Stimulated activated CD4-positive, alpha-beta T cell treated with anti-CD3 and anti-CD28 coated beads, Interleukin-15, amount 100 ng/mL, for 24 hours (primary cell): Measurements from ENCODE around the gene SP6.

ENCODE experiments used
- DNase-seq: peaks from one replicate; pipeline ENCODE4 v3.0.0-alpha.2; 2020

Gene SP6

GRCh38 chr17:47853616-47854015 lies 2.7 kb upstream of the SP6 start:
- no peak for DNase-seq

- DNase-seq, result no peak
Observed at GRCh38 chr17:47852113-47852949, 1.4 kb upstream of the SP6 start.

DNA sequence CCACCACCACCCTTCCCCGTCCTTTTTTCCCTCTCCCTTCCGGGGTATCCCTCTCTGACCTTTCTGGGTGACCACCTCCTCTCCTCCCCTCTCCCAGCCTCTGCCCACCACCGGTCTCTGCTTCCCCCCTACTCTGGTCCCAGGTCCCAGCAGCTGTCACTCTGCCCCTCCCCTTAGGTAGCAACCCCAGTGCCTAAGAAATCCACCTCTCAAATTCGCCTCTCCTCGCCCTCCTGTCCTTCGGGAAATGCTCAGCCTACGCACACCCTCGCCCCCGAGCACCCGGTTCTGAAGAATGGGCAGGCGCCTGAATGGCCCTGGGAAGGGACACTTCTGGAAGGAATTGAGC lies 775 bp upstream of the SP6 start:
- DNase-seq, result no peak

DNA sequence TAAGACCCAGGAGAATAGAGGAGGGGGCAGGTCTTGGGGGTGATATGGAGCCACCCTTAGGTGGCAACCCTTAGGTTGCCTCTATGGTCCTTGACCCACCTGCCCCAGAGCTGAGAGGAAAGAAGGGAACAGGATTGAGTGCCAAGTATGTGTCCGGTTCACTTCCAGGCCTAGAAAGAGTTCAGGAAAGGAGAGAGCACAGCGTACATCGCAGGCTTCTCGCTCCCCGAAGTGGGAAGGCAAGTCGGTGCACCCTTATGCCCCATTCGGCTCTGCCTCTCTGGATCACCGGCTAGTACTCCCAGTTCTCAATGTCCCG lies 631 bp downstream of the SP6 start:
- DNase-seq, result no peak

- no peak for DNase-seq
Observed at GRCh38 chr17:47848198-47848513, 2.8 kb downstream of the SP6 start.

DNA sequence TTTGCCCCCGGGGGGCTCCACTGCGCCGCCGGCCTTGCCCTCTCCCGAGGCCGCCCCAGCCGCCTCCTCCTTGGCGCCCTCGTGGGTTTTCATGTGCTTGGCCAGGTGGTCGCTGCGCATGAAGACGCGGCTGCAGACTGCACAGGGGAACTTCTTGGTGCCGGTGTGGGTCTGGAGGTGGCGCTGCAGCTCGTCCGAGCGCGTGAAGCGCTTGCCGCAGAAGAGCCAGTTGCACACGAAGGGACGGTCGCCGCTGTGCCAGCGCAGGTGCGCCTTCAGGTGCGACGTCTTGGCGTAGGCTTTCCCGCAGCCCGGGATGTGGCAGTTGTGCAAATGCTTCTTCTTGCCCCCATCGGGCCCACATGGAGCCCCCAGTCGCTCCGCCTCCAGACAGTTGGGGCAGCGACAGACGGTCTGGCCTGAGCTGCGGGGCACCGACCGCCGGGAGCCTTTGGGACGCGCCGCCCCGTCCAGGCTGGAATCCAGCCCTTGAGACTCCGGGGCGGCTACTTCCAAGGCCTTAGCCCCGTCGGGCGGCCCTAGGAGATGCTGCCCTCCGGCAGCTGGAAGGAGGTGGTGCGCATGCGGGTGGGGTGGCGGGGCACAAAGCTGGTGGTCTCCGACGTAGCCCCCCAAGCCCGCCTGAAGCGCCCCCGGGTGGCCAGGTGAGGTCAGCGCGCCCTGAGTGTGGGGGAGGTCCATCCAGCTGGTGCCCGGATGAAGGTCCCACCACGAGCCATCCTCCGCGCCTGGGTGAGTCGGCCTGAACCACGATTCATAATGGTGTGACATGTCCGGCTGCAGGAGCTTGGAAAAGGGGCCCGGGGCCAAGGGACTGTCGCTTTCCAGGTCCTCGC lies 3.4 kb downstream of the SP6 start:
- peak; percentile 45 for DNase-seq

DNA sequence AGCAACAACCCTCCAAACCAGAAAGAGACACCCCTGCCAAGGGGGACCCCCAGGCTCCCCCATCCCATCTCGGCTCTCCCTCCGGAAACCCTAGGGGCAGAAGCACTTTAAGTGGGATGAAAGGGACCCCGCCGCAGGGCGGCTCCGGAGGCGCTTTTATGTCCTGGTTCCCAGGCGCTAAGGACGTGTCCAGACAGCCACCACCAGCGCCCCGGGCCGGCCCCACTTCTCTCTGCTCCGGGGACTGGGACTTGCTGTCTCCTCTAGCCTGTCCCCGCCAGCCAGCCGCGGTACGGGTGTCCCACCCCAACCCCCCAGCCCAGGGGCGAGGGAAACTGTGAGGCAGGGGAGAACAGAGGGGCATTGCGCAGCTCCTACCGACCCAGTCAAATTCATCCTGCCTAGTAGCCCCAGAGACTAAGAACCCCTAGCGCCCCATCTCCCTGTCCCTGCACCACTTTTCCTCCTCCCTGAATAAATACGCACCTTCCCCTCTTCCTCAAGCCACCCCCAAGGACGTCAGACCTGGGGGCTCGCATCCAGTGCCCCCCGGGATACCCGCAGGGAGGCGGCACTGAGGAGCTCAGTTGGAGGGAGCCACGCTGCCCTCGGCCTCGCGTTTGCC lies 4.1 kb downstream of the SP6 start:
- no peak for DNase-seq

GRCh38 chr17:47845716-47846075 lies 5.3 kb downstream of the SP6 start:
- DNase-seq, result no peak

GRCh38 chr17:47844814-47845715 lies 5.9 kb downstream of the SP6 start:
- DNase-seq, result no peak

- no peak for DNase-seq
Observed at GRCh38 chr17:47844227-47844626, 6.7 kb downstream of the SP6 start.

GRCh38 chr17:47843391-47843730 lies 7.6 kb downstream of the SP6 start:
- no peak for DNase-seq

GRCh38 chr17:47841488-47842291 lies 9.3 kb downstream of the SP6 start:
- DNase-seq, result no peak

DNA sequence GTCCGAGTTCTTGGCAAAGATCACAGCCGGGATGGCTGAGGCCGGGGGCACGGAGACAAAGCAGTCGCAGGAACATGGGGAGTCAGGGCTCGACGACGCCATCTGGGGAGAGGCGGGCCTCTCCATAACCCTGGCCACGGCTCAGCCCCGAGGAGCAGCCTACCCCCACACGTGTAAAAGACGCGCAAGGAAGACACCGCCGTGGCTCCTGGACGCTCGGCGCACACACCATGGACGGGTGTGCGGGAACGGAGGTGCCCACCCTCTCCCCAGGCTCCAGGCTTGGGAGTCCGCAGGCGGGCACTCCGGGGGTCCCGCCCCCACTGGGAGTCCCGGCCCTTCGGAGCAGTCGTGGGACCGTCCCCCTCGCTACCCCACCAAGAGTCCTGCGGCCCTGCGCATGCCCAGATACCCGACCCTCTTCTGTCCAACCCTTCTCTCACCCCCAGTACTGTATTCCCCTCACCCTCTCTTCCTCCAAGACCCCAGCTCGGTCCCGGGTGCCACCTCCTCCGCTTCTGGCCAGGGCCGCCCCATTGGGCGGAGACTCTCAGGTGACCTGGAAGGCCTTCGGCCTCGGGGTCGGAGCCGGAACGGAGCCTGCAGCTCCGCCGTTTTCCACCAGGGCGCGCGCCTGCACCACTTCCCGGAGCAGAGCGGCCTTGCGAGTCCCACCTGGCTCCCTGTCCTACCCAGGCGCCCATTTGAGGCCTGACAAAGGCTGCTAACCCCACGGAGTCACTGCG lies 10.0 kb downstream of the SP6 start, which contains the start of gene SCRN2:
TSS of gene SCRN2 (minus strand) at position 532 of the 746 bp plus-strand sequence. CDS start at position 102, 430 bp downstream.
- peak; percentile 93 for DNase-seq

DNA sequence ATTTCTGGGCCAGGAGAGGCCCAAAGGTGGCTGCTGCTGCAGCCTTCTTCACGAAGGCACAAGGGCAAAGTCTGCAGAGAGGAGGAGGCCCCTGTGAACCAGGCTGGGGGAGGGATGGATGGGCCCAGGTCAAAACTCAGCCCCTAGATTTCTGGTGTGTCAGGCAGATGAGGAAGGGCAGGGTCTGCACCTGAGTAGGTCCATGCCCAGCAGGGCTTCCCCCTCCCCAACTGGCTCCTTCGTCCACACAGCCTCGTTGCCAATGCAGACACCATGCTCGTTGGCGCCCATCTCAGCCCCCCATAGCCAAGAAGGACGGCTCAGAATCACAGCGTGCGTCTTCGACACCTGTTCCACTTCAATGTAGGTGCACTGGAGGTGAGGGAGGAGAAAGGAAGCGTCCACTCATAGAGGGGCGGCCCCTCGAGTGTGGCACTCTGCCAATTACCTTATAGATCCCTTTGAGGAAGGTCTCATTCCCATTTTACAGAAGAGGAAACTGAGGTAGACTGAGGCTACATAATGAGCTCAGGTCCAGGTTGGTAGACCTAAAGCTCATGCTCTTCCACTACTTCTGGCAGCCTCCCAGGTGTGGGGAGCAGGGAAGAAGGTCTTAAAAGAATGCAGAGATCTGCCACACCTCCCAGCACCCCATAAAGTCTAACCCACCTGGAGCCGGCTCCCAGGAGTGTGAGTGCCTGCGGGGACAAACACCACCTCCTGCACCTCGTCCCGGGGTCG lies 10.8 kb downstream of the SP6 start:
- DNase-seq, result no peak

DNA sequence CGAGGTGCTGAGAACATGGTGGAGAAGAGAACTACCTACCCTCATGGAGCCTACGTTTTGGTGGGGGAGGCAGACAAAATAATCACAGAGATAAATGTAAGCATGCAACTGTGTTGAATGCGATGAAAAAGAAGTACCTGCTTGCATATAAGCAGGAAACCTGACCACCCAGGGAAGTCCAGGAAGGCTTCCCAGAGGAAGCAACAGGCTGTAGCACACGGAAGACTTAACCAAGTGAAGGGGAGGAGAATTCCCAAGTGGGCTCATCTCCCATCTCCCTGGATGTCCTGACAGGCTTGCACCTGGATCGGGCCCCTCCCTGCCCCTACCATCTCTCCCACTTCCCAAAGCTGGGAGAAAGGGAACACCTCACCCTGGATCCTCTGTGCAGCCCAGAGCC lies 11.9 kb downstream of the SP6 start:
- DNase-seq, result no peak

DNA sequence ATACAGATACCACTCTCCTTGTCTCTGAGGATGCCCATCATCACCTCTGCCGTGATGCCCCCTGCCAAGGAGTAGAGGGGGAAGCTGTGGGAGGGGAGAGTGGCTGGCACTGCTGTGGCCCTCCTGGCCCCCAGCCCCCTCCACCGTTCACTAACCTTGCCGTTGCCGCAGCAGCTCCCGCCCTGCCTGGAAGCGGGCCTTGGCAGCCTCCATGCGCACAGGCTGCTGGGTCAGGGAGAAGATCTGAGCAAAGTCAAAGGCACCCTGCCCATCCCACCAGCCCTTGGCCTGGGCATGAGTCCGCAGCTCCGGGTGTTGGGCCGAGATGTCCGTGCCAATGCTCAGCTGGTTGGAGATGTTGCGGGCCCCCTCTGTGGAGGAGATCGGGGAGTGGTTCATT lies 12.3 kb downstream of the SP6 start:
- no peak for DNase-seq

DNA sequence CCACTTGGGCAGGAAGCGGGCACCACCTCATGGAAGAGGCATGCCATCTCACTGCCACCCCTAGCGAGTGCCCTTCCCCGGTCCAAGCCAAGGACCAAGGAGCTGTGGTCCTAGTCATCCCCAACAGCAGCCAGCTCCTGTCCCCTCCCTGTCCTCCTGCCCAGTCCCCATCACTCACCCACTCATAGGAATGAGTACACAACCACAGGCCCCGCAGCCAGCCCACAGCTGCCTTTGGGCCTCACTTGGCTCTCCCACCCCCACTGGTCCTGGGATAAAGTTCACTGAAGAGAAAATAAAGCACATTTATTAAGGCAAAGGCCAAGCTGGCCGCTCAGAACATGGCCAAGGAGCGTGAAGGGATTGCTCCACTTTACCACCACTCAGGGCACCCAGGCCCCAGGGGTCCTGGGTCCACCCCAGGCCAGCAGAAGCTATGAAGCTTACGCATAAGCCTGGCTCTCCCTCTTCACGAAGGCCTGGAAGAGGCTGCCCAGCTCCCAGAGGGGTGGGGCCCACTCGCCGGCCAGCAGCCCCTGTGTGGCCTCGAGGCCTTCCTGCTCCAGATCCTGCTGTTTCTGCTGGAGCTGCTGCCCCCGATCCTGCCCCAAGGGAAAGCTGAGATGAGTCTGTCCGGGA lies 13.4 kb downstream of the SP6 start:
- no peak for DNase-seq

GRCh38 chr17:47836601-47837000 lies 14.4 kb downstream of the SP6 start:
- DNase-seq, result no peak

GRCh38 chr17:47834756-47835155 lies 16.2 kb downstream of the SP6 start:
- DNase-seq, result no peak

GRCh38 chr17:47831934-47832327 lies 19.0 kb downstream of the SP6 start:
- DNase-seq, result no peak
